NCI-H2107 treated with DMSO at 0.1 percent for 48 hours (cell line): ENCODE data around the gene YWHAE.
"Not testable (repeated sequence)": the region's sequence is repeated elsewhere in the genome, so short reads cannot be mapped to it uniquely, and the experiment has no call there.

ENCODE experiments used
- DNase-seq: peaks from one replicate; lab custom pipeline; 2025; ENCODE audit not compliant: unreplicated experiment; lab: John Stamatoyannopoulos, UW

YWHAE gene

GRCh38 chr17:1375615-1376014 is 24.4 kb downstream of the YWHAE start:
- DNase-seq, result no peak

GRCh38 chr17:1374431-1375177 is 25.4 kb downstream of the YWHAE start:
- no peak for DNase-seq

- DNase-seq, result no peak
Measured at GRCh38 chr17:1373707-1374237, 26.2 kb downstream of the YWHAE start.

GRCh38 chr17:1372618-1373017 is 27.4 kb downstream of the YWHAE start:
- no peak for DNase-seq

- no peak for DNase-seq
Measured at GRCh38 chr17:1371893-1372590, 28.0 kb downstream of the YWHAE start.

- no peak for DNase-seq
Measured at GRCh38 chr17:1368588-1368987, 31.4 kb downstream of the YWHAE start.

- DNase-seq, result no peak
Measured at GRCh38 chr17:1367351-1367745, 32.7 kb downstream of the YWHAE start.

- DNase-seq, result no peak
Measured at GRCh38 chr17:1366234-1366633, 33.8 kb downstream of the YWHAE start.

- DNase-seq, result peak; percentile 35
Measured at GRCh38 chr17:1365445-1366039, 34.5 kb downstream of the YWHAE start.

GRCh38 chr17:1362964-1363363 is 37.1 kb downstream of the YWHAE start:
- DNase-seq, result no peak

- no peak for DNase-seq
Measured at GRCh38 chr17:1362065-1362848, 37.8 kb downstream of the YWHAE start.

- no peak for DNase-seq
Measured at GRCh38 chr17:1360975-1361374, 39.0 kb downstream of the YWHAE start.

GRCh38 chr17:1360315-1360714 is 39.7 kb downstream of the YWHAE start:
- not testable (repeated sequence) for DNase-seq

GRCh38 chr17:1354030-1354429 is 46.0 kb downstream of the YWHAE start:
- DNase-seq, result no peak

GRCh38 chr17:1352530-1352929 is 47.5 kb downstream of the YWHAE start:
- not testable (repeated sequence) for DNase-seq

GRCh38 chr17:1351971-1352370 is 48.1 kb downstream of the YWHAE start:
- DNase-seq, result no peak

- no peak for DNase-seq
Measured at GRCh38 chr17:1351275-1351674, 48.7 kb downstream of the YWHAE start.

- no peak for DNase-seq
Measured at GRCh38 chr17:1347589-1348323, 52.3 kb downstream of the YWHAE start.

- no peak for DNase-seq
Measured at GRCh38 chr17:1344521-1344920, 55.5 kb downstream of the YWHAE start.

GRCh38 chr17:1343554-1343953 is 56.5 kb downstream of the YWHAE start:
- no peak for DNase-seq
